ENCODE results near the gene UBA3.

UBA3 gene

DNA sequence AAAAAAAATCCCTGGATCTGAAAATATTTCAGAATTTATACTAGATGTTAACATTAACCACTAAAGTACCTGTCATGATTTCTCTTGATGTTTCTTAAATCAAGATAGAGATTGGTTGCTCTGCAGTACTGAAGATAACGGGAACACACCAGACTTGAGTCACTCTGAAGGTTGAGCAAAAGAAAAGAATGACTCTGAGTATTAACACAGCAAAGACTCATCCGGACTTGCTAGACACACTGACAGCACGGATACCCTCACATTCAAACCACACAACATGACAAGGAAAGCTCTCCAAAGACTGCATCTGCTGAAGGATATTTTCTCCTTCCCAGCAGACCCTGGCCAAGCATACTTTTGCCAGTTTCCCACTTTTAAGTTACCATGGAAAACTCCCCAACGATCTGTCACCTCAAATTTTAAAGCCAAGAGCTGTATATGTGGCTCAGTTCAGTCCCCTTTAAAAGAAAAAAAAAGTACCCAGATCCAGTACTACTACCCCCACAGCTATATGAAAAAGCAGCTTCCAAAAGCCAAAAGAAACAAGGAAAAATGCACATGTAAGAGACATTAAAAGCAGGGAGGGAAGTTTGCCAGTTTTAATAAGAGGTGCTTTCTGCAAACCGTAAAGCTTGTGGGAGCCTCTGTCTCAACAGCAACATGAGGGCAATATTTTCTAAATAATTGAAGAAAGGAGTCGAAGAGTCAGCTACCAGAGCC lies 74.9 kb downstream of the UBA3 start:
- TF ChIP-seq GATA2 (IDR thresholded peaks at IDR 0.05; ENCODE audit: low read depth, low read length): no peak
- TF ChIP-seq GATA3 (IDR thresholded peaks at IDR 0.05; ENCODE audit: low read depth, low read length): no peak

Measured in SH-SY5Y (cell line).